B cell (primary cell): ENCODE data around the gene OS9. TPM values are rescaled to one million over a fixed set of nuclear protein-coding genes. Genes with fewer than 3 reads are reported as not detected.

Experiments
- ATAC-seq: fragments of 200-7000 bp; cut with Tn5 transposase; one replicate; pipeline ENCODE4 v1.10.0; 2021; ENCODE audit warnings: low read depth, mild to moderate bottlenecking, moderate number of reproducible peaks, moderate library complexity
- CTCF ChIA-PET: fragments of 350-600 bp; sonication (Branson Sonifier 250); formaldehyde crosslinking; loops from one replicate; lab custom pipeline; 2021; ENCODE audit warnings: antibody characterized with exemption, inconsistent platforms; lab: Charles Lee
- POLR2A ChIA-PET: fragments of 350-600 bp; sonication (Branson Sonifier 250); formaldehyde crosslinking; loops from one replicate; lab custom pipeline; 2021; ENCODE audit warnings: antibody characterized with exemption; lab: Charles Lee
- DNase-seq: peaks from one replicate; pipeline ENCODE4 v3.0.0; 2013
- H2AFZ ChIP-seq: 2 replicates; pipeline ENCODE4 v1.6.1; 2012; ENCODE audit warnings: mild to moderate bottlenecking, low read depth, low read length; ENCODE audit not compliant: insufficient read depth, poor library complexity, severe bottlenecking
- H3K27ac ChIP-seq, 2 donors: 1 replicate in 1 of 2; 2 replicates in 1 of 2; pipeline ENCODE4 v1.5.1; 2012 to 2013; ENCODE audit warnings: low read length in 2 of 2, mild to moderate bottlenecking in 2 of 2, moderate library complexity in 1 of 2
- H3K27me3 ChIP-seq, 4 experiments: fragments of 200-600 bp in 1 of 4; sonication (generic) in 1 of 4; replicated peaks in 1 of 4; 1 replicate in 2 of 4; 2 replicates in 2 of 4; pipeline versions ENCODE4 v1.6.1 to v1.7.0; 2013 to 2016; ENCODE audit warnings: low read length in 3 of 4, mild to moderate bottlenecking in 2 of 4, mixed read lengths in 1 of 4, moderate library complexity in 1 of 4; ENCODE audit not compliant: insufficient read depth in 4 of 4, control insufficient read depth in 3 of 4; ENCODE audit errors: control extremely low read depth in 1 of 4
- H3K36me3 ChIP-seq, 2 experiments: replicated peaks in 1 of 2; 1 replicate in 1 of 2; 2 replicates in 1 of 2; pipeline versions ENCODE4 v1.6.1 to v1.7.1; 2013; ENCODE audit warnings: low read length in 1 of 2; ENCODE audit not compliant: insufficient read depth in 2 of 2, control insufficient read depth in 1 of 2; ENCODE audit errors: control extremely low read depth in 1 of 2, extremely low read depth in 1 of 2
- H3K4me1 ChIP-seq, 2 donors: fragments of 200-600 bp in 1 of 2; sonication (generic) in 1 of 2; 1 replicate in 1 of 2; 2 replicates in 1 of 2; pipeline versions ENCODE4 v1.5.1 to v1.6.1; 2013 to 2017; ENCODE audit warnings: low read length in 2 of 2; ENCODE audit not compliant: control insufficient read depth in 2 of 2, insufficient read depth in 2 of 2
- H3K4me2 ChIP-seq: replicated peaks from 2 replicates; pipeline ENCODE3; 2012; ENCODE audit warnings: mild to moderate bottlenecking, low read depth, low read length; ENCODE audit not compliant: poor library complexity, severe bottlenecking
- H3K4me3 ChIP-seq, 5 experiments: fragments of 200-600 bp in 1 of 5; sonication (generic) in 1 of 5; 1 replicate in 3 of 5; 2 replicates in 2 of 5; pipeline versions ENCODE4 v1.5.1 to v1.7.0; 2011 to 2016; ENCODE audit warnings: low read length in 4 of 5, mild to moderate bottlenecking in 4 of 5, low read depth in 2 of 5, control low read depth in 1 of 5, moderate library complexity in 1 of 5; ENCODE audit not compliant: insufficient read depth in 1 of 5; ENCODE audit errors: control extremely low read depth in 1 of 5, extremely low read depth in 1 of 5
- H3K79me2 ChIP-seq: fragments of 200-600 bp; sonication (generic); one replicate; pipeline ENCODE4 v1.6.0; 2016; ENCODE audit warnings: low read length; ENCODE audit not compliant: control insufficient read depth, insufficient read depth
- H3K9ac ChIP-seq: fragments of 200-600 bp; sonication (generic); 2 replicates; pipeline ENCODE4 v1.6.1; 2017; ENCODE audit warnings: mild to moderate bottlenecking, low read length, moderate library complexity
- H3K9me3 ChIP-seq, 3 donors: one replicate each; pipeline versions ENCODE4 v1.6.1 to v1.7.1; 2013; ENCODE audit warnings: low read length in 2 of 3; ENCODE audit not compliant: control insufficient read depth in 2 of 3, insufficient read depth in 1 of 3; ENCODE audit errors: control extremely low read depth in 1 of 3
- H4K20me1 ChIP-seq: 2 replicates; pipeline ENCODE4 v1.6.0; 2012; ENCODE audit warnings: mild to moderate bottlenecking, low read length; ENCODE audit not compliant: insufficient read depth, control insufficient read depth, poor library complexity, severe bottlenecking
- H3K27ac Mint-ChIP-seq: one replicate; pipeline ENCODE4 v1.8.0; 2021; ENCODE audit warnings: mixed read lengths
- H3K27me3 Mint-ChIP-seq: one replicate; pipeline ENCODE4 v1.8.0; 2021; ENCODE audit warnings: mixed read lengths
- H3K4me1 Mint-ChIP-seq: one replicate; pipeline ENCODE4 v1.8.0; 2021; ENCODE audit warnings: mixed read lengths
- H3K4me3 Mint-ChIP-seq: one replicate; pipeline ENCODE4 v1.8.0; 2021; ENCODE audit warnings: mixed read lengths
- H3K9me3 Mint-ChIP-seq: one replicate; pipeline ENCODE4 v1.8.0; 2022; ENCODE audit warnings: mixed read lengths; ENCODE audit not compliant: insufficient read depth
- CTCF ChIP-seq: fragments of 200-600 bp; IDR thresholded peaks from one replicate; pipeline ENCODE4 v1.8.0; 2022; ENCODE audit warnings: antibody characterized with exemption, mild to moderate bottlenecking
- EZH2 ChIP-seq: IDR thresholded peaks from 2 replicates; pipeline ENCODE4 v1.6.1; 2012; ENCODE audit warnings: borderline replicate concordance, low read depth, mild to moderate bottlenecking, moderate library complexity, low read length; ENCODE audit not compliant: insufficient read depth, poor library complexity, severe bottlenecking
- WGBS: methylation state at CpG from one replicate; pipeline ENCODE4 v1.1.5; 2013; ENCODE audit warnings: missing lambda C conversion rate; ENCODE audit not compliant: insufficient coverage; 5-methylcytosine and 5-hydroxymethylcytosine counted together
- intact Hi-C: fragments of 100-400 bp; cut with micrococcal nuclease; formaldehyde crosslinking; loops from one replicate; pipeline ENCODE4 v1.10.0; 2022
- polyA plus RNA-seq: library from polyadenylated mRNA; depleted of rRNA; stranded (reverse); fragments of >200 nt; gene quantifications from 2 replicates; pipeline ENCODE4 v1.2.3, GENCODE V29; 2012
- total RNA-seq, 2 donors: library from RNA; stranded (reverse); fragments of 120-200 nt in 1 of 2; gene quantifications; 1 replicate in 1 of 2; 2 replicates in 1 of 2; pipeline versions ENCODE4 v1.2.3 to v1.2.4, GENCODE V29; 2013 to 2022

Gene OS9
- total and polyA plus RNA-seq, 2 donors (not counting 1 experiment from before 2014, with no cell fraction given): 182 to 234 TPM

GRCh38 chr12:57740656-57741412, 46.9 kb downstream of the OS9 start:
- DNase-seq: peak; percentile 78
- Mint-ChIP-seq H3K9me3 (no peaks in the 10 kb centered on the region), H3K27ac (peak overlapping the region; percentile 83), H3K27me3 (no peaks in the 10 kb centered on the region), H3K4me3 (peak overlapping the region; percentile 84), H3K4me1 (peaks cover 52% of the 10 kb centered on the region)
- Histone ChIP-seq H3K4me3 (peak overlapping the region; percentile 43 to 79 (median 62)), H3K9me3 (no peaks in the 10 kb centered on the region), H3K36me3 (peaks cover 0 to 23% of the 10 kb centered on the region in 2 experiments), H3K79me2 (peaks cover 79% of the 10 kb centered on the region), H2AFZ (peak overlapping the region; percentile 65), H3K9ac (peak overlapping the region; percentile 60), H3K27me3 (no peaks in the 10 kb centered on the region), H3K4me2 (peak overlapping the region; percentile 71), H3K4me1 (peaks cover 43 to 56% of the 10 kb centered on the region in 2 donors), H4K20me1 (peaks cover 50% of the 10 kb centered on the region), H3K27ac (peak overlapping the region; percentile 45 to 70)
- ATAC-seq: peak; percentile 29
- ChIA-PET POLR2A (interaction anchor here (0.6 to 1.5 kb wide), 3 partner anchors 8 to 300 kb away, joined by 3 to 5 read pairs (median 3); no protein-coding TSS in a partner anchor), CTCF (interaction anchor here (0.5 to 4.0 kb wide), 13 partner anchors 11 to 158 kb away, joined by 3 to 21 read pairs (median 6); partner anchors contain the start of genes CDK4, CYP27B1, EEF1AKMT3 and METTL1)
- TF ChIP-seq CTCF: no peak
- no peak for TF ChIP-seq EZH2
- 0% methylated on average over 3 of the region's 5 CpGs for WGBS
- intact Hi-C loops: loop anchor here (5.0 kb wide), 2 partner anchors 41 to 109 kb away; partner anchors contain the start of genes B4GALNT1 and TSFM
